Liver (tissue), 9 donors: Measurements from ENCODE around the gene DPP6. TPM values are rescaled to one million over a fixed set of nuclear protein-coding genes. Genes with fewer than 3 reads are reported as not detected.

Experiments used
- DNase-seq: peaks from one replicate; pipeline ENCODE4 v3.0.0-alpha.2; 2017; ENCODE audit warnings: low spot score
- H3K27ac ChIP-seq, 2 donors: one replicate each; pipeline ENCODE4 v1.7.0; 2013; ENCODE audit warnings: inconsistent platforms in 2 of 2, low read length in 2 of 2, control low read depth in 1 of 2, low read depth in 1 of 2, mild to moderate bottlenecking in 1 of 2
- H3K27me3 ChIP-seq, 4 donors: one replicate each; pipeline versions ENCODE4 v1.6.1 to v1.7.0; 2013; ENCODE audit warnings: low read length in 3 of 4, inconsistent platforms in 1 of 4, mild to moderate bottlenecking in 1 of 4, moderate library complexity in 1 of 4; ENCODE audit not compliant: control insufficient read depth in 4 of 4, insufficient read depth in 4 of 4
- H3K36me3 ChIP-seq, 4 donors: one replicate each; pipeline versions ENCODE4 v1.6.1 to v1.7.0; 2013; ENCODE audit warnings: low read length in 3 of 4, mild to moderate bottlenecking in 3 of 4, low read depth in 1 of 4, moderate library complexity in 1 of 4; ENCODE audit not compliant: control insufficient read depth in 4 of 4, insufficient read depth in 3 of 4
- H3K4me1 ChIP-seq, 4 donors: one replicate each; pipeline versions ENCODE4 v1.6.1 to v1.7.0; 2013; ENCODE audit warnings: low read length in 3 of 4, mild to moderate bottlenecking in 3 of 4, moderate library complexity in 1 of 4; ENCODE audit not compliant: control insufficient read depth in 4 of 4, insufficient read depth in 4 of 4
- H3K4me3 ChIP-seq, 3 donors: one replicate each; pipeline versions ENCODE4 v1.6.1 to v1.7.0; 2013; ENCODE audit warnings: low read length in 3 of 3, control low read depth in 1 of 3, low read depth in 1 of 3, mild to moderate bottlenecking in 1 of 3
- H3K9ac ChIP-seq, 2 donors: one replicate each; pipeline ENCODE4 v1.7.0; 2013; ENCODE audit warnings: low read length in 2 of 2, mild to moderate bottlenecking in 2 of 2, moderate library complexity in 2 of 2, control low read depth in 1 of 2, low read depth in 1 of 2
- H3K9me3 ChIP-seq, 4 donors: one replicate each; pipeline versions ENCODE4 v1.6.1 to v1.7.0; 2013; ENCODE audit warnings: low read length in 3 of 4; ENCODE audit not compliant: control insufficient read depth in 4 of 4
- EGR1 ChIP-seq, 2 donors: IDR thresholded peaks; 2 replicates each; pipeline ENCODE4 v1.6.1; 2016 to 2018; ENCODE audit warnings: antibody characterized with exemption in 2 of 2, low read depth in 2 of 2
- FOXA1 ChIP-seq: IDR thresholded peaks from 2 replicates; pipeline ENCODE4 v1.6.1; 2016; ENCODE audit warnings: antibody characterized with exemption
- FOXA2 ChIP-seq: IDR thresholded peaks from 2 replicates; pipeline ENCODE4 v1.6.1; 2016; ENCODE audit warnings: antibody characterized with exemption
- GABPA ChIP-seq, 2 donors: IDR thresholded peaks in 1 of 2; conservative IDR thresholded peaks in 1 of 2; 2 replicates each; pipeline ENCODE4 v1.6.1; 2016; ENCODE audit warnings: antibody characterized with exemption in 2 of 2, mild to moderate bottlenecking in 1 of 2, moderate library complexity in 1 of 2
- HNF4A ChIP-seq, 2 donors: conservative IDR thresholded peaks; 2 replicates each; pipeline ENCODE4 v1.6.1; 2016; ENCODE audit warnings: antibody characterized with exemption in 2 of 2, mild to moderate bottlenecking in 2 of 2
- HNF4G ChIP-seq: IDR thresholded peaks from 2 replicates; pipeline ENCODE4 v1.6.1; 2016; ENCODE audit warnings: antibody characterized with exemption
- JUND ChIP-seq, 2 donors: IDR thresholded peaks; 2 replicates each; pipeline ENCODE4 v1.6.1; 2016; ENCODE audit warnings: antibody characterized with exemption in 2 of 2
- MAX ChIP-seq: IDR thresholded peaks from 2 replicates; pipeline ENCODE4 v1.6.1; 2016; ENCODE audit warnings: antibody characterized with exemption
- NR2F2 ChIP-seq: IDR thresholded peaks from 2 replicates; pipeline ENCODE4 v1.6.1; 2016; ENCODE audit warnings: antibody characterized with exemption
- RAD21 ChIP-seq, 2 donors: IDR thresholded peaks; 2 replicates each; pipeline ENCODE4 v1.6.1; 2016; ENCODE audit warnings: antibody characterized with exemption in 2 of 2, mild to moderate bottlenecking in 2 of 2
- REST ChIP-seq: IDR thresholded peaks from 2 replicates; pipeline ENCODE4 v1.6.1; 2016; ENCODE audit warnings: antibody characterized with exemption, mild to moderate bottlenecking
- RXRA ChIP-seq, 2 donors: IDR thresholded peaks; 2 replicates each; pipeline ENCODE4 v1.6.1; 2017 to 2018; ENCODE audit warnings: antibody characterized with exemption in 2 of 2, mild to moderate bottlenecking in 1 of 2
- SP1 ChIP-seq: IDR thresholded peaks from 2 replicates; pipeline ENCODE4 v1.6.1; 2018; ENCODE audit warnings: antibody characterized with exemption, mild to moderate bottlenecking
- TAF1 ChIP-seq: conservative IDR thresholded peaks from 2 replicates; pipeline ENCODE4 v1.6.1; 2016; ENCODE audit warnings: antibody characterized with exemption, mild to moderate bottlenecking
- YY1 ChIP-seq: IDR thresholded peaks from 2 replicates; pipeline ENCODE4 v1.6.1; 2016; ENCODE audit warnings: antibody characterized with exemption, mild to moderate bottlenecking
- WGBS: extraction: QIAGEN DNeasy Blood & Tissue Kit; methylation state at CpG from one replicate; pipeline ENCODE4 v1.1.7; 2013; 5-methylcytosine and 5-hydroxymethylcytosine counted together
- polyA plus RNA-seq, 2 donors: library from polyadenylated mRNA; stranded (reverse) in 1 of 2; unstranded in 1 of 2; fragments of 200-250 nt in 1 of 2; fragments of >200 nt in 1 of 2; fragmentation: Nextera tagmentation in 1 of 2; extraction: Ambion mirVana in 1 of 2; gene quantifications; one replicate each; pipeline versions ENCODE4 v1.2.1 to v1.2.3, GENCODE V29; 2013 to 2015
- total RNA-seq, 2 donors: library from RNA; depleted of rRNA; stranded (reverse); fragments of >200 nt; gene quantifications; one replicate each; pipeline ENCODE4 v1.2.3, GENCODE V29; 2014
- TF ChIP-seq, protein P1 (sequence below): IDR thresholded peaks from 2 replicates; pipeline ENCODE4 v1.6.1; 2016; ENCODE audit warnings: antibody characterized with exemption
- TF ChIP-seq, protein P2 (sequence below): IDR thresholded peaks from 2 replicates; pipeline ENCODE4 v1.6.1; 2016; ENCODE audit warnings: antibody characterized with exemption
- TF ChIP-seq, protein P3 (sequence below): fragments of 150-350 bp; IDR thresholded peaks from 2 replicates; pipeline ENCODE4 v1.5.1; 2017; ENCODE audit warnings: improper control_type of control experiment, low read depth, low read length; ENCODE audit not compliant: missing input control
- donor health status: healthy.
- donor health status: healthy.
- donor health status: healthy.
- donor health status: healthy.
- donor health status: healthy.

The DPP6 gene
- total and polyA plus RNA-seq, 4 donors = 0.01 TPM; not detected in 3

DNA sequence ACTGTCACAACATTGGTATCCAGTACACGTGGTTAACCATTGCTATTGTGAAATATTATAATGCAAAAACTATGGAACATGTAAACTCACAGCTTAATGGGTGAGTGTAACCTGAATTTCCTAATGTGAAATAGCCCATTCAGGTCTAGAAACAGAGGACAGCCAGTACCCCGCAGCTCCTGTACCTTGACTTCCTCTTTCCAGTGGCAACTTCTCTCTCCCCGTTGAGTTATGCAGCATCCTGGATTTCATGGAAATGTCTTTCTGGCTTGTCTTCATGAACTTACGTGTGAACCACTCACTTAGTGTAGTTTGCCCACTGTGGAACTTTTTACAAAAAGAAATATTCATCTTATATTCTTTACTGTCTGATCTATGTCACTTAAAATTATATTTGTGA, 384.4 kb downstream of the DPP6 start:
- H3K36me3 ChIP-seq = no peaks in the 10 kb centered on the region
- H3K4me3 ChIP-seq = no peak overlapping the region
- TF ChIP-seq REST (no peak), TAF1 (no peak), GABPA (IDR thresholded peaks at IDR 0.05 in 1 of 2, conservative IDR thresholded peaks at IDR 0.05 in 1 of 2) (no peak), NR2F2 (no peak), HNF4G (no peak), JUND (IDR thresholded peaks at IDR 0.05) (no peak), FOXA1 (no peak), RAD21 (IDR thresholded peaks at IDR 0.05) (no peak), RXRA (IDR thresholded peaks at IDR 0.05) (no peak), SP1 (no peak), EGR1 (IDR thresholded peaks at IDR 0.05; ENCODE audit: low read depth in 2 of 2) (no peak), MAX (no peak), FOXA2 (no peak), YY1 (no peak), HNF4A (conservative IDR thresholded peaks at IDR 0.05) (no peak)
- TF ChIP-seq, protein P1, sequence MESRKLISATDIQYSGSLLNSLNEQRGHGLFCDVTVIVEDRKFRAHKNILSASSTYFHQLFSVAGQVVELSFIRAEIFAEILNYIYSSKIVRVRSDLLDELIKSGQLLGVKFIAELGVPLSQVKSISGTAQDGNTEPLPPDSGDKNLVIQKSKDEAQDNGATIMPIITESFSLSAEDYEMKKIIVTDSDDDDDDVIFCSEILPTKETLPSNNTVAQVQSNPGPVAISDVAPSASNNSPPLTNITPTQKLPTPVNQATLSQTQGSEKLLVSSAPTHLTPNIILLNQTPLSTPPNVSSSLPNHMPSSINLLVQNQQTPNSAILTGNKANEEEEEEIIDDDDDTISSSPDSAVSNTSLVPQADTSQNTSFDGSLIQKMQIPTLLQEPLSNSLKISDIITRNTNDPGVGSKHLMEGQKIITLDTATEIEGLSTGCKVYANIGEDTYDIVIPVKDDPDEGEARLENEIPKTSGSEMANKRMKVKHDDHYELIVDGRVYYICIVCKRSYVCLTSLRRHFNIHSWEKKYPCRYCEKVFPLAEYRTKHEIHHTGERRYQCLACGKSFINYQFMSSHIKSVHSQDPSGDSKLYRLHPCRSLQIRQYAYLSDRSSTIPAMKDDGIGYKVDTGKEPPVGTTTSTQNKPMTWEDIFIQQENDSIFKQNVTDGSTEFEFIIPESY = no peak
- TF ChIP-seq, protein P2, sequence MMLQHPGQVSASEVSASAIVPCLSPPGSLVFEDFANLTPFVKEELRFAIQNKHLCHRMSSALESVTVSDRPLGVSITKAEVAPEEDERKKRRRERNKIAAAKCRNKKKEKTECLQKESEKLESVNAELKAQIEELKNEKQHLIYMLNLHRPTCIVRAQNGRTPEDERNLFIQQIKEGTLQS = no peak
- TF ChIP-seq, protein P3, sequence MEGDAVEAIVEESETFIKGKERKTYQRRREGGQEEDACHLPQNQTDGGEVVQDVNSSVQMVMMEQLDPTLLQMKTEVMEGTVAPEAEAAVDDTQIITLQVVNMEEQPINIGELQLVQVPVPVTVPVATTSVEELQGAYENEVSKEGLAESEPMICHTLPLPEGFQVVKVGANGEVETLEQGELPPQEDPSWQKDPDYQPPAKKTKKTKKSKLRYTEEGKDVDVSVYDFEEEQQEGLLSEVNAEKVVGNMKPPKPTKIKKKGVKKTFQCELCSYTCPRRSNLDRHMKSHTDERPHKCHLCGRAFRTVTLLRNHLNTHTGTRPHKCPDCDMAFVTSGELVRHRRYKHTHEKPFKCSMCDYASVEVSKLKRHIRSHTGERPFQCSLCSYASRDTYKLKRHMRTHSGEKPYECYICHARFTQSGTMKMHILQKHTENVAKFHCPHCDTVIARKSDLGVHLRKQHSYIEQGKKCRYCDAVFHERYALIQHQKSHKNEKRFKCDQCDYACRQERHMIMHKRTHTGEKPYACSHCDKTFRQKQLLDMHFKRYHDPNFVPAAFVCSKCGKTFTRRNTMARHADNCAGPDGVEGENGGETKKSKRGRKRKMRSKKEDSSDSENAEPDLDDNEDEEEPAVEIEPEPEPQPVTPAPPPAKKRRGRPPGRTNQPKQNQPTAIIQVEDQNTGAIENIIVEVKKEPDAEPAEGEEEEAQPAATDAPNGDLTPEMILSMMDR = no peak
- H3K9ac ChIP-seq = no peak overlapping the region
- H3K9me3 ChIP-seq = no peaks in the 10 kb centered on the region
- H3K27me3 ChIP-seq = peaks cover 0 to 3% (median 0%) of the 10 kb centered on the region in 4 donors
- no peaks in the 10 kb centered on the region for H3K4me1 ChIP-seq
- DNase-seq = no peak
- no peak overlapping the region for H3K27ac ChIP-seq
- WGBS = 73% methylated on average over 4 of the region's 4 CpGs
